H1 (cell line): ENCODE measurements around the gene CBLN3. TPM values are rescaled to one million over a fixed set of nuclear protein-coding genes. Genes with fewer than 3 reads are reported as not detected.

Experiments
- CTCF ChIA-PET: fragments of 300-600 bp; sonication (Branson Sonifier 250); formaldehyde crosslinking; loops from one replicate; lab custom pipeline; 2021; ENCODE audit not compliant: partially characterized antibody; lab: Charles Lee
- POLR2A ChIA-PET: fragments of 300-600 bp; sonication (Branson Sonifier 250); formaldehyde crosslinking; loops from one replicate; lab custom pipeline; 2021; ENCODE audit warnings: inconsistent platforms; ENCODE audit not compliant: partially characterized antibody; lab: Charles Lee
- DNase-seq, 2 experiments: peaks; one replicate each; pipeline versions ENCODE4 v3.0.0 to v3.0.0-alpha.2; 2010 to 2022; ENCODE audit warnings: low spot score in 2 of 2, low read depth in 1 of 2, mixed read lengths in 1 of 2
- FAIRE-seq: peaks from 2 replicates; lab custom pipeline; 2011; peaks lifted over from hg19 to GRCh38; lab: Jason Lieb, UNC
- H2AFZ ChIP-seq: 2 replicates; pipeline ENCODE4 v1.8.1; 2012; ENCODE audit warnings: low read length, inconsistent platforms
- H2AK5ac ChIP-seq: 2 replicates; pipeline ENCODE4 v1.6.1; 2013; ENCODE audit warnings: low read depth, low read length
- H2BK120ac ChIP-seq: replicated peaks from 2 replicates; pipeline ENCODE3; 2013; ENCODE audit warnings: low read depth, low read length, inconsistent platforms
- H2BK12ac ChIP-seq: 2 replicates; pipeline ENCODE4 v1.6.1; 2013; ENCODE audit warnings: low read depth, low read length
- H2BK15ac ChIP-seq: 2 replicates; pipeline ENCODE4 v1.6.1; 2013; ENCODE audit warnings: low read length
- H2BK20ac ChIP-seq: 2 replicates; pipeline ENCODE4 v1.6.1; 2013; ENCODE audit warnings: low read length
- H2BK5ac ChIP-seq: 2 replicates; pipeline ENCODE4 v1.6.1; 2013; ENCODE audit warnings: low read depth, low read length
- H3K14ac ChIP-seq: 2 replicates; pipeline ENCODE4 v1.6.1; 2013; ENCODE audit warnings: inconsistent platforms; ENCODE audit not compliant: insufficient read length
- H3K18ac ChIP-seq: 2 replicates; pipeline ENCODE4 v1.6.1; 2013; ENCODE audit warnings: low read length; ENCODE audit errors: extremely low read depth
- H3K23ac ChIP-seq: 2 replicates; pipeline ENCODE4 v1.6.1; 2013; ENCODE audit warnings: inconsistent platforms; ENCODE audit not compliant: insufficient read length
- H3K23me2 ChIP-seq: 2 replicates; pipeline ENCODE4 v1.6.1; 2013; ENCODE audit warnings: low read depth, low read length
- H3K27ac ChIP-seq: 2 replicates; pipeline ENCODE4 v1.6.1; 2011; ENCODE audit warnings: low read depth, low read length, inconsistent platforms
- H3K27me3 ChIP-seq, 4 experiments: replicated peaks in 1 of 4; 1 replicate in 1 of 4; 2 replicates in 3 of 4; pipeline versions ENCODE4 v1.6.1 to v1.8.1; 2011 to 2013; ENCODE audit warnings: low read length in 3 of 4, mild to moderate bottlenecking in 3 of 4, inconsistent platforms in 2 of 4, mixed read lengths in 2 of 4, moderate library complexity in 1 of 4; ENCODE audit not compliant: control insufficient read depth in 3 of 4, insufficient read depth in 3 of 4; ENCODE audit errors: extremely low read depth in 1 of 4
- H3K36me3 ChIP-seq, 4 experiments: 2 replicates each; pipeline versions ENCODE4 v1.6.1 to v1.8.1; 2011 to 2013; ENCODE audit warnings: mild to moderate bottlenecking in 4 of 4, low read length in 3 of 4, moderate library complexity in 2 of 4, control low read depth in 1 of 4, inconsistent platforms in 1 of 4; ENCODE audit not compliant: insufficient read depth in 4 of 4, control insufficient read depth in 2 of 4
- H3K4ac ChIP-seq: replicated peaks from 2 replicates; pipeline ENCODE3; 2013; ENCODE audit warnings: low read length, low read depth, mixed read lengths, inconsistent platforms; ENCODE audit not compliant: insufficient read length
- H3K4me1 ChIP-seq, 4 experiments: replicated peaks in 1 of 4; 1 replicate in 1 of 4; 2 replicates in 3 of 4; pipeline versions ENCODE4 v1.6.1 to v1.8.1; 2011 to 2013; ENCODE audit warnings: low read length in 3 of 4, inconsistent platforms in 2 of 4, mixed read lengths in 1 of 4; ENCODE audit not compliant: insufficient read depth in 4 of 4, control insufficient read depth in 3 of 4
- H3K4me2 ChIP-seq, 2 experiments: 2 replicates each; pipeline versions ENCODE4 v1.6.1 to v1.8.1; 2011 to 2013; ENCODE audit warnings: low read depth in 2 of 2, low read length in 2 of 2, control low read depth in 1 of 2, inconsistent platforms in 1 of 2, mild to moderate bottlenecking in 1 of 2; ENCODE audit not compliant: insufficient read depth in 1 of 2
- H3K4me3 ChIP-seq, 4 experiments: fragments of 200-600, 300-600 bp in 1 of 4; sonication (generic), shearing (Covaris generic), sonication (Bioruptor Twin) in 1 of 4; 2 replicates each; pipeline versions ENCODE4 v1.5.1 to v1.8.1; 2011 to 2016; ENCODE audit warnings: low read length in 4 of 4, low read depth in 3 of 4, control low read depth in 2 of 4, inconsistent platforms in 2 of 4, mild to moderate bottlenecking in 2 of 4, mixed read lengths in 1 of 4, moderate library complexity in 1 of 4; ENCODE audit not compliant: insufficient read depth in 2 of 4; ENCODE audit errors: extremely low read depth in 1 of 4
- H3K56ac ChIP-seq: replicated peaks from 2 replicates; pipeline ENCODE3; 2013; ENCODE audit warnings: low read depth, mild to moderate bottlenecking, mixed read lengths, low read length, inconsistent platforms; ENCODE audit not compliant: insufficient read length
- H3K79me1 ChIP-seq: 2 replicates; pipeline ENCODE4 v1.6.1; 2013; ENCODE audit warnings: low read depth, low read length, control low read depth
- H3K79me2 ChIP-seq, 2 experiments: 2 replicates each; pipeline versions ENCODE4 v1.6.1 to v1.8.1; 2012 to 2013; ENCODE audit warnings: low read length in 2 of 2, mild to moderate bottlenecking in 2 of 2, inconsistent platforms in 1 of 2; ENCODE audit not compliant: insufficient read depth in 2 of 2, control insufficient read depth in 1 of 2
- H3K9ac ChIP-seq, 4 experiments: replicated peaks in 1 of 4; 1 replicate in 1 of 4; 2 replicates in 3 of 4; pipeline versions ENCODE4 v1.6.1 to v1.8.1; 2011 to 2013; ENCODE audit warnings: low read depth in 3 of 4, low read length in 3 of 4, control low read depth in 2 of 4, mild to moderate bottlenecking in 2 of 4, moderate library complexity in 2 of 4, inconsistent platforms in 1 of 4; ENCODE audit errors: extremely low read depth in 1 of 4
- H3K9me3 ChIP-seq, 2 experiments: 2 replicates each; pipeline versions ENCODE4 v1.6.1 to v1.8.1; 2012 to 2013; ENCODE audit warnings: mild to moderate bottlenecking in 2 of 2, moderate library complexity in 2 of 2, control low read depth in 1 of 2, inconsistent platforms in 1 of 2, low read depth in 1 of 2, low read length in 1 of 2, mixed read lengths in 1 of 2; ENCODE audit not compliant: insufficient read depth in 2 of 2
- H4K20me1 ChIP-seq, 2 experiments: replicated peaks in 1 of 2; 2 replicates each; pipeline versions ENCODE3 to v1.8.1; 2011 to 2013; ENCODE audit warnings: inconsistent platforms in 2 of 2, low read length in 2 of 2, mild to moderate bottlenecking in 1 of 2; ENCODE audit not compliant: insufficient read depth in 2 of 2, control insufficient read depth in 1 of 2
- H4K5ac ChIP-seq: 2 replicates; pipeline ENCODE4 v1.6.1; 2013; ENCODE audit warnings: low read length, low read depth, mixed read lengths, inconsistent platforms; ENCODE audit not compliant: insufficient read length
- H4K8ac ChIP-seq: 2 replicates; pipeline ENCODE4 v1.8.0; 2013; ENCODE audit warnings: mild to moderate bottlenecking, moderate library complexity, low read length, inconsistent platforms; ENCODE audit not compliant: insufficient read depth; ENCODE audit errors: extremely low read depth
- H4K91ac ChIP-seq: replicated peaks from 2 replicates; pipeline ENCODE3; 2013; ENCODE audit warnings: low read length, mixed read lengths, inconsistent platforms; ENCODE audit not compliant: insufficient read length
- SP2 ChIP-seq: IDR thresholded peaks from 2 replicates; pipeline ENCODE4 v1.6.1; 2012; ENCODE audit warnings: mild to moderate bottlenecking, low read length, inconsistent platforms
- WGBS, 2 experiments: shearing (Covaris generic) in 1 of 2; methylation state at CpG; one replicate each; pipeline versions ENCODE4 v1.1.6 to v1.1.7; 2013 to 2015; ENCODE audit warnings: low lambda C conversion rate in 2 of 2, mixed read lengths in 2 of 2, inconsistent platforms in 1 of 2, low coverage in 1 of 2, missing lambda C conversion rate in 1 of 2; ENCODE audit not compliant: insufficient replicate concordance in 2 of 2, insufficient coverage in 1 of 2, insufficient read length in 1 of 2; ENCODE audit errors: extremely low coverage in 1 of 2, missing lambda C conversion rate in 1 of 2; 5-methylcytosine and 5-hydroxymethylcytosine counted together
- polyA plus RNA-seq, 7 experiments: library from polyadenylated mRNA; depleted of rRNA in 3 of 7; stranded (reverse) in 5 of 7; unstranded in 2 of 7; fragments of >200 nt in 5 of 7; fragments of 200-250 nt in 2 of 7; gene quantifications; 1 replicate in 5 of 7; 2 replicates in 1 of 7; 4 replicates in 1 of 7; pipeline versions ENCODE4 v1.2.1 to v1.2.3, GENCODE V29; 2011 to 2013; ENCODE audit warnings: missing spikeins in 2 of 7, mixed read lengths in 2 of 7
- total RNA-seq: library from RNA; stranded (reverse); fragmentation: NEBNext Ultra II Directional; extraction: Animal tissue kit (Norgen Biotek cat#: 25700); gene quantifications from 2 replicates; pipeline ENCODE4 v1.2.1, GENCODE V29; 2021

CBLN3 gene
- total and polyA plus RNA-seq, 2 of the 8 experiments (the other 6 are each of a cell fraction or from before 2014, with no cell fraction given): 0.54 to 1.00 TPM

DNA sequence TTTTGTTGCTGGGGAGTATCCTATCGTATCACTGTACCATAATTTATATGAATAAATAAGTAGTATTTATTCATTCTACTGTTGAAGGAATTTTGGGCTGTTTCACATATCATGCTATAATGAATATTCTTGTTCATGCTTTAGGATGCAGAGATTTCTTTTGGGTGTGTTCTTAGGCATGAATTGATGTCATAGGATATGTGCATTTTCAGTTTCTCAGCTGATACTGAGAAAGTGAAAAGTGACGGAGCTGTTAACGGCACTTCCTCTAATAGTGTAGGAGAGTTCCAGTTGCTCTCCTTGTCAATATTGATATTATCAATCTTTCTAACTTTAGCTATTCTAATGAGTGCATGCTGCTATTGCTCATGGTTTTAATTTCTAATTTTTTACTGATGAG is 36.3 kb upstream of the CBLN3 start:
- no peak overlapping the region for H4K8ac ChIP-seq
- H3K4ac ChIP-seq: no peak overlapping the region
- H4K20me1 ChIP-seq: no peaks in the 10 kb centered on the region
- no peaks in the 10 kb centered on the region for H3K4me1 ChIP-seq
- H4K91ac ChIP-seq: no peak overlapping the region
- H3K36me3 ChIP-seq: no peaks in the 10 kb centered on the region
- no peaks in the 10 kb centered on the region for H3K79me1 ChIP-seq
- no peak overlapping the region for H3K18ac ChIP-seq
- H3K79me2 ChIP-seq: no peaks in the 10 kb centered on the region
- H3K27ac ChIP-seq: no peak overlapping the region
- H2BK20ac ChIP-seq: no peak overlapping the region
- H3K56ac ChIP-seq: no peak overlapping the region
- no peak overlapping the region for H3K4me3 ChIP-seq
- H2AFZ ChIP-seq: no peak overlapping the region
- CTCF ChIA-PET: no interaction called here
- 86% methylated on average over 3 of the region's 3 CpGs; no CpG with 5 or more reads in 1 of the 2 experiments for WGBS, 2 experiments
- POLR2A ChIA-PET: interaction anchor here (0.9 kb wide), 1 partner anchor 12 kb away, joined by 3 read pairs; no protein-coding TSS in a partner anchor
- H3K23ac ChIP-seq: no peak overlapping the region
- H3K23me2 ChIP-seq: no peaks in the 10 kb centered on the region
- H3K9me3 ChIP-seq: no peaks in the 10 kb centered on the region
- H3K27me3 ChIP-seq: no peaks in the 10 kb centered on the region
- no peak overlapping the region for H2BK15ac ChIP-seq
- no peak overlapping the region for H3K4me2 ChIP-seq
- H3K9ac ChIP-seq: no peak overlapping the region
- H2BK12ac ChIP-seq: no peak overlapping the region
- FAIRE-seq (no peak), DNase-seq (no peak)
- H3K14ac ChIP-seq: no peak overlapping the region
- H2BK120ac ChIP-seq: no peak overlapping the region
- no peak overlapping the region for H2BK5ac ChIP-seq
- no peak overlapping the region for H2AK5ac ChIP-seq
- no peak overlapping the region for H4K5ac ChIP-seq
- no peak for TF ChIP-seq SP2
